ENCODE measurements around the gene SLC39A11. TPM values are rescaled to one million over a fixed set of nuclear protein-coding genes. Genes with fewer than 3 reads are reported as not detected.

The SLC39A11 gene
- polyA plus RNA-seq, 3 donors = 16.6 to 27.9 (median 26.6) TPM

GRCh38 chr17:72901657-72902056, 190.8 kb downstream of the SLC39A11 start:
- no peak for TF ChIP-seq CTCF (IDR thresholded peaks at IDR 0.05)
- Mint-ChIP-seq H3K9me3 (no peaks in the 10 kb centered on the region), H3K27me3 (ENCODE audit: low read depth in 3 of 3) (no peaks in the 10 kb centered on the region), H3K4me3 (no peak overlapping the region), H3K27ac (peak overlapping the region in 1 of 7 donors; percentile 55), H3K36me3 (peaks cover 48% of the 10 kb centered on the region in 2 donors), H3K4me1 (no peaks in the 10 kb centered on the region)
- no peak overlapping the region for H3K4me2 ChIP-seq (replicated peaks; ENCODE audit: extremely low read depth, low read length, poor library complexity, severe bottlenecking)
- no peak for DNase-seq
- peaks cover 11 to 46% of the 10 kb centered on the region in 2 donors for H3K36me3 ChIP-seq (replicated peaks in 1 of 2; ENCODE audit: control insufficient read depth in 1 of 2, insufficient read depth in 2 of 2, low read length in 2 of 2)
- H3K27ac ChIP-seq (ENCODE audit: low read depth in 1 of 2, low read length in 2 of 2) = no peak overlapping the region
- intact Hi-C loops (cut with micrococcal nuclease) = no loop called here
- H3K4me1 ChIP-seq (ENCODE audit: control insufficient read depth in 1 of 2, insufficient read depth in 2 of 2, low read length in 2 of 2) = no peaks in the 10 kb centered on the region
- no peaks in the 10 kb centered on the region for H3K9me3 ChIP-seq (replicated peaks in 1 of 2; ENCODE audit: control insufficient read depth in 1 of 2, insufficient read depth in 1 of 2, low read length in 2 of 2)
- H4K20me1 ChIP-seq (ENCODE audit: insufficient read depth, low read length) = no peaks in the 10 kb centered on the region
- no peaks in the 10 kb centered on the region for H3K27me3 ChIP-seq (ENCODE audit: control insufficient read depth in 2 of 2, insufficient read depth in 2 of 2, low read length in 2 of 2)
- H3K4me3 ChIP-seq (replicated peaks in 1 of 3; ENCODE audit: low read depth in 2 of 3, low read length in 3 of 3) = no peak overlapping the region
- no peak overlapping the region for H2AFZ ChIP-seq (ENCODE audit: insufficient read depth, low read depth, low read length, poor library complexity, severe bottlenecking)
- no peak overlapping the region for H3K9ac ChIP-seq (ENCODE audit: insufficient read depth, low read length, poor library complexity, severe bottlenecking)
- no CpG with 5 or more reads among the region's 3 CpGs for WGBS (ENCODE audit: insufficient coverage)
- H3K79me2 ChIP-seq (ENCODE audit: insufficient read depth, low read length) = no peaks in the 10 kb centered on the region

- Mint-ChIP-seq H3K4me3 (no peak overlapping the region), H3K27ac (no peak overlapping the region), H3K9me3 (no peaks in the 10 kb centered on the region), H3K36me3 (peaks cover 43 to 44% of the 10 kb centered on the region in 2 donors), H3K4me1 (peaks cover 2% of the 10 kb centered on the region), H3K27me3 (ENCODE audit: low read depth in 3 of 3) (no peaks in the 10 kb centered on the region)
- Histone ChIP-seq H3K4me3 (replicated peaks in 1 of 3; ENCODE audit: low read depth in 2 of 3, low read length in 3 of 3) (no peak overlapping the region), H3K4me1 (ENCODE audit: control insufficient read depth in 1 of 2, insufficient read depth in 2 of 2, low read length in 2 of 2) (no peaks in the 10 kb centered on the region), H3K9me3 (replicated peaks in 1 of 2; ENCODE audit: control insufficient read depth in 1 of 2, insufficient read depth in 1 of 2, low read length in 2 of 2) (no peaks in the 10 kb centered on the region), H4K20me1 (ENCODE audit: insufficient read depth, low read length) (no peaks in the 10 kb centered on the region), H3K9ac (ENCODE audit: insufficient read depth, low read length, poor library complexity, severe bottlenecking) (no peak overlapping the region), H2AFZ (ENCODE audit: insufficient read depth, low read depth, low read length, poor library complexity, severe bottlenecking) (no peak overlapping the region), H3K27me3 (ENCODE audit: control insufficient read depth in 2 of 2, insufficient read depth in 2 of 2, low read length in 2 of 2) (no peaks in the 10 kb centered on the region), H3K4me2 (replicated peaks; ENCODE audit: extremely low read depth, low read length, poor library complexity, severe bottlenecking) (no peak overlapping the region), H3K36me3 (replicated peaks in 1 of 2; ENCODE audit: control insufficient read depth in 1 of 2, insufficient read depth in 2 of 2, low read length in 2 of 2) (peaks cover 7 to 40% of the 10 kb centered on the region in 2 donors), H3K27ac (ENCODE audit: low read depth in 1 of 2, low read length in 2 of 2) (no peak overlapping the region), H3K79me2 (ENCODE audit: insufficient read depth, low read length) (no peaks in the 10 kb centered on the region)
- WGBS (ENCODE audit: insufficient coverage) = 91% methylated on average over 7 of the region's 9 CpGs
- intact Hi-C loops (cut with micrococcal nuclease) = no loop called here
- no peak for DNase-seq
- no peak for TF ChIP-seq CTCF (IDR thresholded peaks at IDR 0.05)
Observed at GRCh38 chr17:72901083-72901482, 191.4 kb downstream of the SLC39A11 start.
